OCI-LY7 (cell line): Measurements from ENCODE around the gene ARHGAP26. TPM values are rescaled to one million over a fixed set of nuclear protein-coding genes. Genes with fewer than 3 reads are reported as not detected.

Source experiments
- BruUV-seq: library from RNA; stranded (reverse); fragments of 400-500 nt; replicated peaks from 2 replicates; lab custom pipeline; 2021; lab: Mats Ljungman, UMichigan
- CTCF ChIA-PET: fragments of 300-600 bp; sonication (Branson Sonifier 250); formaldehyde crosslinking; loops from one replicate; lab custom pipeline; 2022; ENCODE audit warnings: antibody characterized with exemption; ENCODE audit not compliant: unreplicated experiment; lab: Charles Lee
- POLR2A ChIA-PET: fragments of 300-600 bp; sonication (Branson Sonifier 250); formaldehyde crosslinking; loops from one replicate; lab custom pipeline; 2022; ENCODE audit warnings: antibody characterized with exemption; lab: Charles Lee
- DNase-seq: peaks from one replicate; pipeline ENCODE4 v3.0.0-alpha.2; 2015; ENCODE audit warnings: low spot score
- H2AFZ ChIP-seq: fragments of 200-600 bp; sonication (generic), shearing (Covaris generic); 2 replicates; pipeline ENCODE4 v1.6.1; 2014; ENCODE audit warnings: mild to moderate bottlenecking, antibody characterized with exemption, low read length, moderate library complexity
- H3K27ac ChIP-seq: fragments of 200-600 bp; sonication (generic); 2 replicates; pipeline ENCODE4 v1.5.1; 2014; ENCODE audit warnings: mixed run types, low read depth, mild to moderate bottlenecking, moderate library complexity, low read length, inconsistent platforms; ENCODE audit not compliant: poor library complexity, severe bottlenecking
- H3K36me3 ChIP-seq: fragments of 200-600 bp; sonication (generic); 2 replicates; pipeline ENCODE4 v1.6.1; 2014; ENCODE audit warnings: mild to moderate bottlenecking, antibody characterized with exemption, low read length, moderate library complexity, mixed read lengths; ENCODE audit not compliant: insufficient read depth
- H3K4me1 ChIP-seq: fragments of 200-600 bp; sonication (generic); 2 replicates; pipeline ENCODE4 v1.5.1; 2014; ENCODE audit warnings: mild to moderate bottlenecking, low read length; ENCODE audit not compliant: insufficient read depth, poor library complexity, severe bottlenecking
- H3K4me2 ChIP-seq: fragments of 200-600 bp; sonication (generic); 2 replicates; pipeline ENCODE4 v1.6.1; 2014; ENCODE audit warnings: mild to moderate bottlenecking, low read length
- H3K4me3 ChIP-seq: fragments of 200-600 bp; sonication (generic); 2 replicates; pipeline ENCODE4 v1.5.1; 2014; ENCODE audit warnings: mild to moderate bottlenecking, low read depth, low read length; ENCODE audit not compliant: poor library complexity, severe bottlenecking
- H3K79me2 ChIP-seq: fragments of 200-600 bp; sonication (generic); 2 replicates; pipeline ENCODE4 v1.6.1; 2016; ENCODE audit warnings: low read depth, mild to moderate bottlenecking, low read length, moderate library complexity, mixed read lengths; ENCODE audit not compliant: insufficient read depth
- H3K9me2 ChIP-seq: fragments of 200-600 bp; sonication (generic); 2 replicates; pipeline ENCODE4 v1.6.1; 2016; ENCODE audit warnings: mild to moderate bottlenecking, low read length, mixed read lengths; ENCODE audit not compliant: insufficient read depth
- H3K9me3 ChIP-seq: fragments of 200-600 bp; sonication (generic); 2 replicates; pipeline ENCODE4 v1.6.1; 2014; ENCODE audit warnings: mild to moderate bottlenecking, mixed run types, low read length, mixed read lengths
- H4K20me1 ChIP-seq: fragments of 200-600 bp; sonication (generic); 2 replicates; pipeline ENCODE4 v1.6.1; 2014; ENCODE audit warnings: mild to moderate bottlenecking, antibody characterized with exemption, low read length, moderate library complexity, mixed read lengths; ENCODE audit not compliant: insufficient read depth
- EZH2phosphoT487 ChIP-seq: fragments of 200-600 bp; sonication (generic); IDR thresholded peaks from 2 replicates; pipeline ENCODE4 v1.6.1; 2018; ENCODE audit warnings: low read depth, borderline replicate concordance, mild to moderate bottlenecking, mixed run types, antibody characterized with exemption, low read length, moderate library complexity, mixed read lengths
- intact Hi-C: fragments of 100-400 bp; cut with micrococcal nuclease; formaldehyde crosslinking; loops from one replicate; pipeline ENCODE4 v1.10.0; 2022; ENCODE audit not compliant: unreplicated experiment
- total RNA-seq, 2 experiments: library from RNA; depleted of rRNA in 1 of 2; stranded (reverse); fragments of >200 nt in 1 of 2; shearing (Covaris generic) in 1 of 2; gene quantifications; 2 replicates each; pipeline ENCODE4 v1.2.3, GENCODE V29; 2014 to 2022
- TF ChIP-seq, protein P1 (sequence below): fragments of 200-600 bp; sonication (generic); conservative IDR thresholded peaks from 2 replicates; pipeline ENCODE4 v1.5.1; 2014; ENCODE audit warnings: mild to moderate bottlenecking, antibody characterized with exemption, low read length, moderate library complexity, mixed read lengths

ARHGAP26 gene
- total RNA-seq, 2 experiments from 2014 or later, result 7.0 to 19.1 TPM

- DNase-seq, result no peak
- no peak overlapping the region for H3K27ac ChIP-seq
- no peaks in the 10 kb centered on the region for H3K9me3 ChIP-seq
- intact Hi-C loops, result no loop called here
- CTCF ChIA-PET, result interaction anchor here (0.8 kb wide), 2 partner anchors 11 to 17 kb away, joined by 3 to 4 read pairs; partner anchors contain the start of gene ARHGAP26
- no TSS peak for BruUV-seq
- H3K79me2 ChIP-seq, result no peaks in the 10 kb centered on the region
- no peak overlapping the region for H3K4me3 ChIP-seq
- no peaks in the 10 kb centered on the region for H3K4me1 ChIP-seq
- H2AFZ ChIP-seq, result no peak overlapping the region
- TF ChIP-seq, protein P1, sequence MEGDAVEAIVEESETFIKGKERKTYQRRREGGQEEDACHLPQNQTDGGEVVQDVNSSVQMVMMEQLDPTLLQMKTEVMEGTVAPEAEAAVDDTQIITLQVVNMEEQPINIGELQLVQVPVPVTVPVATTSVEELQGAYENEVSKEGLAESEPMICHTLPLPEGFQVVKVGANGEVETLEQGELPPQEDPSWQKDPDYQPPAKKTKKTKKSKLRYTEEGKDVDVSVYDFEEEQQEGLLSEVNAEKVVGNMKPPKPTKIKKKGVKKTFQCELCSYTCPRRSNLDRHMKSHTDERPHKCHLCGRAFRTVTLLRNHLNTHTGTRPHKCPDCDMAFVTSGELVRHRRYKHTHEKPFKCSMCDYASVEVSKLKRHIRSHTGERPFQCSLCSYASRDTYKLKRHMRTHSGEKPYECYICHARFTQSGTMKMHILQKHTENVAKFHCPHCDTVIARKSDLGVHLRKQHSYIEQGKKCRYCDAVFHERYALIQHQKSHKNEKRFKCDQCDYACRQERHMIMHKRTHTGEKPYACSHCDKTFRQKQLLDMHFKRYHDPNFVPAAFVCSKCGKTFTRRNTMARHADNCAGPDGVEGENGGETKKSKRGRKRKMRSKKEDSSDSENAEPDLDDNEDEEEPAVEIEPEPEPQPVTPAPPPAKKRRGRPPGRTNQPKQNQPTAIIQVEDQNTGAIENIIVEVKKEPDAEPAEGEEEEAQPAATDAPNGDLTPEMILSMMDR, result no peak
- TF ChIP-seq EZH2phosphoT487, result no peak
- POLR2A ChIA-PET, result interaction anchor here (0.5 to 1.8 kb wide), 6 partner anchors 11 to 693 kb away, joined by 3 to 9 read pairs (median 4); no protein-coding TSS in a partner anchor
- no peaks in the 10 kb centered on the region for H4K20me1 ChIP-seq
- H3K9me2 ChIP-seq, result no peaks in the 10 kb centered on the region
- no peaks in the 10 kb centered on the region for H3K36me3 ChIP-seq
- H3K4me2 ChIP-seq, result no peak overlapping the region
These were observed 17.0 kb upstream of the ARHGAP26 start for GRCh38 chr5:142753116-142753631.

- BruUV-seq, result no TSS peak
- ChIA-PET POLR2A (interaction anchor here (1.0 to 1.8 kb wide), 4 partner anchors 10 to 109 kb away, joined by 3 to 9 read pairs (median 5); no protein-coding TSS in a partner anchor), CTCF (interaction anchor here (0.8 kb wide), 2 partner anchors 12 to 16 kb away, joined by 3 to 4 read pairs; partner anchors contain the start of gene ARHGAP26)
- no peak overlapping the region for H3K4me3 ChIP-seq
- TF ChIP-seq EZH2phosphoT487, result no peak
- TF ChIP-seq, protein P1, result no peak
- H3K36me3 ChIP-seq, result no peaks in the 10 kb centered on the region
- H3K4me2 ChIP-seq, result no peak overlapping the region
- H3K27ac ChIP-seq, result no peak overlapping the region
- no peak overlapping the region for H2AFZ ChIP-seq
- no peaks in the 10 kb centered on the region for H3K9me3 ChIP-seq
- no peaks in the 10 kb centered on the region for H3K9me2 ChIP-seq
- no peak for DNase-seq
- intact Hi-C loops, result no loop called here
- no peaks in the 10 kb centered on the region for H3K79me2 ChIP-seq
- H4K20me1 ChIP-seq, result no peaks in the 10 kb centered on the region
- no peaks in the 10 kb centered on the region for H3K4me1 ChIP-seq
These were observed 16.1 kb upstream of the ARHGAP26 start for GRCh38 chr5:142754031-142754430.

DNA sequence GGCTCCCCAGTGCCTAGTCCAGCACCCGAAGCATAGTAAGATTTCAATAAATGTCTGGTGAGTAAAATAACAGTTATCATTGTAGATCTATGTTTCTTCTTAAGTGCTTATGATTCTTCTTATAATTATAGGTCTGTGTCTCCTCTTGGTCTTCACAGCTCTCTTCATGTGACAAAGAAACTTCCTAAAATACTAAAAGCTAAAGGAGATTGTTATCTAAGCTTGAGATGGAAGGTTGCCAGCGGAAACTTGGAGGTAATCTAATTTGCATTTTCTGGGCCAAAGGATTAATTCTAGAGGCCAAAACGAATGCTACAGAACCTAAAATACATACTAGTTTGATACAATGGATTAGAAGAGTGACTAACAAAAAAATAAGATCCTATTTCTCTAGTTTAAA, 13.6 kb upstream of the ARHGAP26 start:
- BruUV-seq, result no TSS peak
- CTCF ChIA-PET, result no interaction called here
- TF ChIP-seq, protein P1, result no peak
- TF ChIP-seq EZH2phosphoT487, result no peak
- intact Hi-C loops, result no loop called here
- Histone ChIP-seq H3K79me2 (no peaks in the 10 kb centered on the region), H3K36me3 (no peaks in the 10 kb centered on the region), H4K20me1 (no peaks in the 10 kb centered on the region), H3K9me3 (no peaks in the 10 kb centered on the region), H3K4me1 (no peaks in the 10 kb centered on the region), H3K27ac (no peak overlapping the region), H3K4me2 (no peak overlapping the region), H3K4me3 (no peak overlapping the region), H3K9me2 (no peaks in the 10 kb centered on the region), H2AFZ (no peak overlapping the region)
- POLR2A ChIA-PET, result no interaction called here
- DNase-seq, result no peak
